OCI-LY3 (cell line): Measurements from ENCODE around the gene DDX41.

Experiments
- EZH2phosphoT487 ChIP-seq: fragments of 200-600 bp; shearing (Covaris generic); IDR thresholded peaks from 2 replicates; pipeline ENCODE4 v1.6.1; 2018; ENCODE audit warnings: antibody characterized with exemption, mixed run types, low read depth
- TF ChIP-seq, protein P1 (sequence below): fragments of 200-600, 300-600 bp; sonication (generic); IDR thresholded peaks from 2 replicates; pipeline ENCODE4 v1.5.1; 2014; ENCODE audit warnings: antibody characterized with exemption, low read length, low read depth

GRCh38 chr5:177470759-177471536, 45.8 kb downstream of the DDX41 start:
- TF ChIP-seq, protein P1, sequence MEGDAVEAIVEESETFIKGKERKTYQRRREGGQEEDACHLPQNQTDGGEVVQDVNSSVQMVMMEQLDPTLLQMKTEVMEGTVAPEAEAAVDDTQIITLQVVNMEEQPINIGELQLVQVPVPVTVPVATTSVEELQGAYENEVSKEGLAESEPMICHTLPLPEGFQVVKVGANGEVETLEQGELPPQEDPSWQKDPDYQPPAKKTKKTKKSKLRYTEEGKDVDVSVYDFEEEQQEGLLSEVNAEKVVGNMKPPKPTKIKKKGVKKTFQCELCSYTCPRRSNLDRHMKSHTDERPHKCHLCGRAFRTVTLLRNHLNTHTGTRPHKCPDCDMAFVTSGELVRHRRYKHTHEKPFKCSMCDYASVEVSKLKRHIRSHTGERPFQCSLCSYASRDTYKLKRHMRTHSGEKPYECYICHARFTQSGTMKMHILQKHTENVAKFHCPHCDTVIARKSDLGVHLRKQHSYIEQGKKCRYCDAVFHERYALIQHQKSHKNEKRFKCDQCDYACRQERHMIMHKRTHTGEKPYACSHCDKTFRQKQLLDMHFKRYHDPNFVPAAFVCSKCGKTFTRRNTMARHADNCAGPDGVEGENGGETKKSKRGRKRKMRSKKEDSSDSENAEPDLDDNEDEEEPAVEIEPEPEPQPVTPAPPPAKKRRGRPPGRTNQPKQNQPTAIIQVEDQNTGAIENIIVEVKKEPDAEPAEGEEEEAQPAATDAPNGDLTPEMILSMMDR: no peak
- no peak for TF ChIP-seq EZH2phosphoT487
